ENCODE data around the gene ANO10.

ANO10 gene

GRCh38 chr3:43647331-43648166 lies 25.7 kb upstream of the ANO10 start:
- Histone ChIP-seq H3K4me1 (ENCODE audit: control insufficient read depth in 1 of 2, insufficient read depth in 2 of 2, low read length in 2 of 2) (peaks cover 0 to 7% of the 10 kb centered on the region in 2 donors), H3K4me3 (ENCODE audit: low read depth in 1 of 2, low read length in 2 of 2) (no peak overlapping the region), H3K27ac (ENCODE audit: low read depth, low read length) (no peak overlapping the region), H3K9ac (ENCODE audit: low read depth in 1 of 2, low read length in 2 of 2) (no peak overlapping the region), H3K36me3 (ENCODE audit: control insufficient read depth in 1 of 2, insufficient read depth in 2 of 2, low read length in 2 of 2) (no peaks in the 10 kb centered on the region), H3K27me3 (ENCODE audit: control insufficient read depth in 1 of 2, insufficient read depth in 2 of 2, low read length in 2 of 2) (no peaks in the 10 kb centered on the region), H3K9me3 (ENCODE audit: control insufficient read depth in 1 of 2, low read length in 2 of 2) (no peaks in the 10 kb centered on the region)

GRCh38 chr3:43644443-43644842 lies 22.6 kb upstream of the ANO10 start:
- Histone ChIP-seq H3K9me3 (ENCODE audit: control insufficient read depth in 1 of 2, low read length in 2 of 2) (no peaks in the 10 kb centered on the region), H3K27ac (ENCODE audit: low read depth, low read length) (no peak overlapping the region), H3K4me3 (ENCODE audit: low read depth in 1 of 2, low read length in 2 of 2) (no peak overlapping the region), H3K4me1 (ENCODE audit: control insufficient read depth in 1 of 2, insufficient read depth in 2 of 2, low read length in 2 of 2) (peaks cover 0 to 7% of the 10 kb centered on the region in 2 donors), H3K36me3 (ENCODE audit: control insufficient read depth in 1 of 2, insufficient read depth in 2 of 2, low read length in 2 of 2) (no peaks in the 10 kb centered on the region), H3K9ac (ENCODE audit: low read depth in 1 of 2, low read length in 2 of 2) (no peak overlapping the region), H3K27me3 (ENCODE audit: control insufficient read depth in 1 of 2, insufficient read depth in 2 of 2, low read length in 2 of 2) (no peaks in the 10 kb centered on the region)

GRCh38 chr3:43641306-43642114 lies 19.7 kb upstream of the ANO10 start:
- H3K9me3 ChIP-seq (ENCODE audit: control insufficient read depth in 1 of 2, low read length in 2 of 2), result no peaks in the 10 kb centered on the region
- H3K27me3 ChIP-seq (ENCODE audit: control insufficient read depth in 1 of 2, insufficient read depth in 2 of 2, low read length in 2 of 2), result no peaks in the 10 kb centered on the region
- no peak overlapping the region for H3K27ac ChIP-seq (ENCODE audit: low read depth, low read length)
- H3K9ac ChIP-seq (ENCODE audit: low read depth in 1 of 2, low read length in 2 of 2), result no peak overlapping the region
- no peak overlapping the region for H3K4me3 ChIP-seq (ENCODE audit: low read depth in 1 of 2, low read length in 2 of 2)
- H3K4me1 ChIP-seq (ENCODE audit: control insufficient read depth in 1 of 2, insufficient read depth in 2 of 2, low read length in 2 of 2), result peaks cover 0 to 5% of the 10 kb centered on the region in 2 donors
- H3K36me3 ChIP-seq (ENCODE audit: control insufficient read depth in 1 of 2, insufficient read depth in 2 of 2, low read length in 2 of 2), result no peaks in the 10 kb centered on the region

GRCh38 chr3:43640681-43641080 lies 18.9 kb upstream of the ANO10 start:
- Histone ChIP-seq H3K27ac (ENCODE audit: low read depth, low read length) (no peak overlapping the region), H3K27me3 (ENCODE audit: control insufficient read depth in 1 of 2, insufficient read depth in 2 of 2, low read length in 2 of 2) (no peaks in the 10 kb centered on the region), H3K36me3 (ENCODE audit: control insufficient read depth in 1 of 2, insufficient read depth in 2 of 2, low read length in 2 of 2) (no peaks in the 10 kb centered on the region), H3K9ac (ENCODE audit: low read depth in 1 of 2, low read length in 2 of 2) (no peak overlapping the region), H3K4me3 (ENCODE audit: low read depth in 1 of 2, low read length in 2 of 2) (no peak overlapping the region), H3K9me3 (ENCODE audit: control insufficient read depth in 1 of 2, low read length in 2 of 2) (no peaks in the 10 kb centered on the region), H3K4me1 (ENCODE audit: control insufficient read depth in 1 of 2, insufficient read depth in 2 of 2, low read length in 2 of 2) (peaks cover 0 to 5% of the 10 kb centered on the region in 2 donors)

GRCh38 chr3:43638594-43639447 lies 17.0 kb upstream of the ANO10 start:
- Histone ChIP-seq H3K4me1 (ENCODE audit: control insufficient read depth in 1 of 2, insufficient read depth in 2 of 2, low read length in 2 of 2) (peaks cover 0 to 5% of the 10 kb centered on the region in 2 donors), H3K9me3 (ENCODE audit: control insufficient read depth in 1 of 2, low read length in 2 of 2) (no peaks in the 10 kb centered on the region), H3K4me3 (ENCODE audit: low read depth in 1 of 2, low read length in 2 of 2) (peak overlapping the region in 1 of 2 donors; percentile 12), H3K36me3 (ENCODE audit: control insufficient read depth in 1 of 2, insufficient read depth in 2 of 2, low read length in 2 of 2) (no peaks in the 10 kb centered on the region), H3K27ac (ENCODE audit: low read depth, low read length) (no peak overlapping the region), H3K9ac (ENCODE audit: low read depth in 1 of 2, low read length in 2 of 2) (no peak overlapping the region), H3K27me3 (ENCODE audit: control insufficient read depth in 1 of 2, insufficient read depth in 2 of 2, low read length in 2 of 2) (no peaks in the 10 kb centered on the region)

- H3K36me3 ChIP-seq (ENCODE audit: control insufficient read depth in 1 of 2, insufficient read depth in 2 of 2, low read length in 2 of 2), result no peaks in the 10 kb centered on the region
Measured at GRCh38 chr3:43637702-43638101, 15.9 kb upstream of the ANO10 start.

GRCh38 chr3:43632986-43633385 lies 11.2 kb upstream of the ANO10 start:
- Histone ChIP-seq H3K9me3 (ENCODE audit: control insufficient read depth in 1 of 2, low read length in 2 of 2) (no peaks in the 10 kb centered on the region), H3K9ac (ENCODE audit: low read depth in 1 of 2, low read length in 2 of 2) (no peak overlapping the region), H3K36me3 (ENCODE audit: control insufficient read depth in 1 of 2, insufficient read depth in 2 of 2, low read length in 2 of 2) (no peaks in the 10 kb centered on the region), H3K27me3 (ENCODE audit: control insufficient read depth in 1 of 2, insufficient read depth in 2 of 2, low read length in 2 of 2) (no peaks in the 10 kb centered on the region), H3K4me1 (ENCODE audit: control insufficient read depth in 1 of 2, insufficient read depth in 2 of 2, low read length in 2 of 2) (no peaks in the 10 kb centered on the region), H3K27ac (ENCODE audit: low read depth, low read length) (no peak overlapping the region), H3K4me3 (ENCODE audit: low read depth in 1 of 2, low read length in 2 of 2) (no peak overlapping the region)

More at GRCh38 chr3:43637702-43638101, 15.9 kb upstream of the ANO10 start:
- Histone ChIP-seq H3K4me3 (ENCODE audit: low read depth in 1 of 2, low read length in 2 of 2) (no peak overlapping the region), H3K27ac (ENCODE audit: low read depth, low read length) (no peak overlapping the region), H3K4me1 (ENCODE audit: control insufficient read depth in 1 of 2, insufficient read depth in 2 of 2, low read length in 2 of 2) (peaks cover 0 to 5% of the 10 kb centered on the region in 2 donors), H3K9ac (ENCODE audit: low read depth in 1 of 2, low read length in 2 of 2) (no peak overlapping the region), H3K27me3 (ENCODE audit: control insufficient read depth in 1 of 2, insufficient read depth in 2 of 2, low read length in 2 of 2) (no peaks in the 10 kb centered on the region), H3K9me3 (ENCODE audit: control insufficient read depth in 1 of 2, low read length in 2 of 2) (no peaks in the 10 kb centered on the region)

- Histone ChIP-seq H3K9ac (ENCODE audit: low read depth in 1 of 2, low read length in 2 of 2) (no peak overlapping the region), H3K4me3 (ENCODE audit: low read depth in 1 of 2, low read length in 2 of 2) (no peak overlapping the region), H3K9me3 (ENCODE audit: control insufficient read depth in 1 of 2, low read length in 2 of 2) (no peaks in the 10 kb centered on the region), H3K4me1 (ENCODE audit: control insufficient read depth in 1 of 2, insufficient read depth in 2 of 2, low read length in 2 of 2) (no peaks in the 10 kb centered on the region), H3K27ac (ENCODE audit: low read depth, low read length) (no peak overlapping the region), H3K36me3 (ENCODE audit: control insufficient read depth in 1 of 2, insufficient read depth in 2 of 2, low read length in 2 of 2) (no peaks in the 10 kb centered on the region), H3K27me3 (ENCODE audit: control insufficient read depth in 1 of 2, insufficient read depth in 2 of 2, low read length in 2 of 2) (no peaks in the 10 kb centered on the region)
Measured at GRCh38 chr3:43632269-43632733, 10.5 kb upstream of the ANO10 start.

- Histone ChIP-seq H3K27me3 (ENCODE audit: control insufficient read depth in 1 of 2, insufficient read depth in 2 of 2, low read length in 2 of 2) (no peaks in the 10 kb centered on the region), H3K4me3 (ENCODE audit: low read depth in 1 of 2, low read length in 2 of 2) (no peak overlapping the region), H3K9ac (ENCODE audit: low read depth in 1 of 2, low read length in 2 of 2) (no peak overlapping the region), H3K4me1 (ENCODE audit: control insufficient read depth in 1 of 2, insufficient read depth in 2 of 2, low read length in 2 of 2) (no peaks in the 10 kb centered on the region), H3K36me3 (ENCODE audit: control insufficient read depth in 1 of 2, insufficient read depth in 2 of 2, low read length in 2 of 2) (no peaks in the 10 kb centered on the region), H3K27ac (ENCODE audit: low read depth, low read length) (no peak overlapping the region), H3K9me3 (ENCODE audit: control insufficient read depth in 1 of 2, low read length in 2 of 2) (no peaks in the 10 kb centered on the region)
Measured at GRCh38 chr3:43629741-43630140, 7.9 kb upstream of the ANO10 start.

All from duodenal mucosa (tissue), 2 donors.